H9 (cell line): ENCODE measurements around the gene RAP1B. TPM values are rescaled to one million over a fixed set of nuclear protein-coding genes. Genes with fewer than 3 reads are reported as not detected.

Source experiments
- DNase-seq: peaks from one replicate; pipeline ENCODE4 v3.0.0-alpha.2; 2017
- H2AFZ ChIP-seq: one replicate; pipeline ENCODE4 v1.6.1; 2013; ENCODE audit warnings: mild to moderate bottlenecking, low read length, control low read depth, moderate library complexity
- H2AK5ac ChIP-seq: 2 replicates; pipeline ENCODE4 v1.6.1; 2013; ENCODE audit warnings: low read length, control low read depth, mixed read lengths; ENCODE audit not compliant: insufficient read length
- H2BK120ac ChIP-seq: one replicate; pipeline ENCODE4 v1.6.1; 2013; ENCODE audit warnings: low read depth, mild to moderate bottlenecking, low read length, control low read depth, inconsistent platforms; ENCODE audit not compliant: poor library complexity, severe bottlenecking
- H2BK12ac ChIP-seq: 2 replicates; pipeline ENCODE4 v1.6.1; 2013; ENCODE audit warnings: low read length, control low read depth, mixed read lengths, low read depth; ENCODE audit not compliant: insufficient read length
- H2BK15ac ChIP-seq: 2 replicates; pipeline ENCODE4 v1.6.1; 2013; ENCODE audit warnings: low read depth, low read length, control low read depth
- H2BK20ac ChIP-seq: one replicate; pipeline ENCODE4 v1.6.1; 2013; ENCODE audit warnings: low read depth, mild to moderate bottlenecking, low read length, control low read depth, inconsistent platforms; ENCODE audit not compliant: poor library complexity, severe bottlenecking
- H2BK5ac ChIP-seq: 2 replicates; pipeline ENCODE4 v1.6.1; 2013; ENCODE audit warnings: low read length, control low read depth, mixed read lengths; ENCODE audit not compliant: insufficient read length
- H3K14ac ChIP-seq: 2 replicates; pipeline ENCODE4 v1.6.1; 2013; ENCODE audit warnings: low read length, control low read depth; ENCODE audit not compliant: insufficient read depth
- H3K18ac ChIP-seq: 2 replicates; pipeline ENCODE4 v1.6.1; 2013; ENCODE audit warnings: low read depth, mild to moderate bottlenecking, mixed read lengths, low read length, control low read depth; ENCODE audit not compliant: insufficient read length
- H3K23ac ChIP-seq: 2 replicates; pipeline ENCODE4 v1.6.1; 2013; ENCODE audit warnings: low read length, control low read depth, mixed read lengths, low read depth; ENCODE audit not compliant: insufficient read length
- H3K23me2 ChIP-seq: 2 replicates; pipeline ENCODE4 v1.6.1; 2013; ENCODE audit warnings: low read depth, mild to moderate bottlenecking, mixed read lengths, low read length, control low read depth; ENCODE audit not compliant: insufficient read length, poor library complexity, severe bottlenecking
- H3K27ac ChIP-seq: 2 replicates; pipeline ENCODE4 v1.5.1; 2013; ENCODE audit warnings: low read length, control low read depth, mixed read lengths, low read depth; ENCODE audit not compliant: insufficient read length
- H3K27me3 ChIP-seq: 2 replicates; pipeline ENCODE4 v1.6.1; 2013; ENCODE audit warnings: low read length, control low read depth, inconsistent platforms; ENCODE audit not compliant: insufficient read depth
- H3K4ac ChIP-seq: 2 replicates; pipeline ENCODE4 v1.6.1; 2013; ENCODE audit warnings: low read depth, mild to moderate bottlenecking, control low read depth, inconsistent platforms, low read length, moderate library complexity
- H3K4me1 ChIP-seq: 2 replicates; pipeline ENCODE4 v1.6.1; 2013; ENCODE audit warnings: low read length, control low read depth, inconsistent platforms; ENCODE audit not compliant: insufficient read depth
- H3K4me2 ChIP-seq: 2 replicates; pipeline ENCODE4 v1.6.1; 2013; ENCODE audit warnings: low read length, control low read depth, mixed read lengths; ENCODE audit not compliant: insufficient read length, insufficient read depth
- H3K56ac ChIP-seq: 2 replicates; pipeline ENCODE4 v1.6.1; 2013; ENCODE audit warnings: low read depth, mild to moderate bottlenecking, mixed read lengths, low read length, control low read depth; ENCODE audit not compliant: insufficient read length
- H3K79me1 ChIP-seq: 2 replicates; pipeline ENCODE4 v1.6.1; 2013; ENCODE audit warnings: low read depth, mild to moderate bottlenecking, moderate library complexity, low read length, control low read depth, inconsistent platforms; ENCODE audit not compliant: insufficient read depth, poor library complexity, severe bottlenecking
- H3K79me2 ChIP-seq: 2 replicates; pipeline ENCODE4 v1.6.1; 2013; ENCODE audit warnings: low read length, control low read depth, inconsistent platforms; ENCODE audit not compliant: insufficient read depth
- H3K9ac ChIP-seq: 2 replicates; pipeline ENCODE4 v1.6.1; 2013; ENCODE audit warnings: low read length, control low read depth, mixed read lengths; ENCODE audit not compliant: insufficient read length; ENCODE audit errors: extremely low read depth
- H3K9me3 ChIP-seq: one replicate; pipeline ENCODE4 v1.6.1; 2013; ENCODE audit warnings: low read depth, low read length, inconsistent platforms; ENCODE audit not compliant: control insufficient read depth
- H3T11ph ChIP-seq: one replicate; pipeline ENCODE4 v1.6.1; 2013; ENCODE audit warnings: mild to moderate bottlenecking, low read length, control low read depth, inconsistent platforms
- H4K20me1 ChIP-seq: one replicate; pipeline ENCODE4 v1.6.1; 2013; ENCODE audit not compliant: control insufficient read depth, insufficient read length, insufficient read depth
- H4K5ac ChIP-seq: 2 replicates; pipeline ENCODE4 v1.6.1; 2013; ENCODE audit warnings: low read depth, mild to moderate bottlenecking, mixed read lengths, low read length, control low read depth; ENCODE audit not compliant: insufficient read length
- H4K8ac ChIP-seq: replicated peaks from 2 replicates; pipeline ENCODE4 v1.6.1; 2013; ENCODE audit warnings: low read length, control low read depth, mixed read lengths, low read depth; ENCODE audit not compliant: insufficient read length
- H4K91ac ChIP-seq: 2 replicates; pipeline ENCODE4 v1.6.1; 2013; ENCODE audit warnings: low read depth, mild to moderate bottlenecking, moderate library complexity, mixed read lengths, low read length, control low read depth; ENCODE audit not compliant: insufficient read length
- H3K27ac Mint-ChIP-seq, 3 experiments: 2 replicates in 2 of 3; 3 replicates in 1 of 3; pipeline ENCODE4 v1.8.0; 2020 to 2021; ENCODE audit warnings: mixed read lengths in 3 of 3, mild to moderate bottlenecking in 1 of 3, moderate library complexity in 1 of 3
- H3K27me3 Mint-ChIP-seq: 2 replicates; pipeline ENCODE4 v1.8.0; 2021; ENCODE audit warnings: low read depth, mild to moderate bottlenecking, moderate library complexity, mixed read lengths
- H3K36me3 Mint-ChIP-seq, 3 experiments: 2 replicates in 2 of 3; 3 replicates in 1 of 3; pipeline ENCODE4 v1.8.0; 2020 to 2021; ENCODE audit warnings: low read depth in 3 of 3, mixed read lengths in 3 of 3; ENCODE audit not compliant: insufficient read depth in 1 of 3
- H3K4me1 Mint-ChIP-seq, 2 experiments: 2 replicates each; pipeline ENCODE4 v1.8.0; 2020; ENCODE audit warnings: mixed read lengths in 2 of 2
- H3K4me3 Mint-ChIP-seq, 2 experiments: 2 replicates in 1 of 2; 3 replicates in 1 of 2; pipeline ENCODE4 v1.8.0; 2020 to 2021; ENCODE audit warnings: mild to moderate bottlenecking in 2 of 2, mixed read lengths in 2 of 2, moderate library complexity in 1 of 2
- H3K9me3 Mint-ChIP-seq, 2 experiments: 2 replicates in 1 of 2; 3 replicates in 1 of 2; pipeline ENCODE4 v1.8.0; 2020; ENCODE audit warnings: mild to moderate bottlenecking in 2 of 2, mixed read lengths in 2 of 2, moderate library complexity in 1 of 2
- CTCF ChIP-seq: fragments of 200-600 bp; sonication (generic); conservative IDR thresholded peaks from 3 replicates; pipeline ENCODE4 v1.8.0; 2021; ENCODE audit warnings: antibody characterized with exemption, mild to moderate bottlenecking
- WGBS: extraction: QIAGEN DNeasy Blood & Tissue Kit; methylation state at CpG from one replicate; pipeline ENCODE4 v1.1.7; 2013; ENCODE audit warnings: missing lambda C conversion rate, low lambda C conversion rate, mixed read lengths; ENCODE audit not compliant: insufficient read length; ENCODE audit errors: extremely low coverage; 5-methylcytosine and 5-hydroxymethylcytosine counted together
- long read RNA-seq: library from polyadenylated mRNA; unstranded; transcript quantifications from one replicate; pipeline ENCODE4 v2.0.0, GENCODE V29; 2020
- total RNA-seq: library from RNA; stranded (reverse); gene quantifications from 2 replicates; pipeline ENCODE4 v1.2.1, GENCODE V29; 2021

The RAP1B gene
- total RNA-seq = 89.1 and 97.7 TPM in 2 replicates
- long read RNA-seq, full-length matches to known transcripts = 551 of 592 reads
- long read RNA-seq, partial matches to known transcripts = 3 of 592 reads
- long read RNA-seq, other reads (novel, unspliced or antisense) = 38 of 592 reads

DNA sequence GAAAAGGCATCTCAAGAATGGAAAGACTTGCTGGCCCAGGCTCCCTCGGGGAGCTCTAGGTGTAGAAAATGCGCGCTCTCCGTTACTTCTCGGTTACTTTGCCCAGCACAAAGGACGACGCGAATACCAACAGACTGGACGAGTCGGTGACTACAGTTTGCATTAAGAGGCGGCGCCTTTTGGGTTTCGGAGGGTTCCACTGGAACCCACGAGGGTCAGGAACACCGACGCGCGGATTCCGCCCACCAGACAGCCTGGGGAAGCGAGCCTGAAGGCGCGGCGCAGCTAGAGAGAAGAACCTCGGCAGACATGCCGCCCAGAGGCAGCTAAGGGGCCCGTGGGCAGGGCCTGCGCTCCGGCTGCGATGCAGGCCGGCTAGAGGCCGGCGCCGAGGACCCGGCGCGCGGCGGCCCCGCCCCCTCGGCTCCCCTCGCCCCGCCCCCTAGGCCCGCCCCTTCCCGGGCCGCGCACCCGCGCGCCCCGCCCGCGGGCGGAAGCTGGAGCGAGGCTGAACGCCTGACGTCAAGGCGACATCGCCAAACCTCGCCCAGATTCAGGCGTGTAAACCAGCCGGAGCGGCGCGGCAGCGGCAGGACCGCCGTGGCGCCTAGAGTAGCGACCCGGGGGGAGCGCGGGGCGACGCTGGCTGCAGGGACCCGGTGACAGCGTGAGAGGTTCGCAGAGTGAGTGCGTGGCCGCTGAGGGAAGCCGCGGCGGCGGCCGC, at the start of gene RAP1B:
TSS of gene RAP1B (plus strand) at position 530 of the 724 bp plus-strand sequence. CDS start 37,826 bp downstream, outside the sequence.
- WGBS = no CpG with 5 or more reads among the region's 84 CpGs
- peaks cover 6% of the 10 kb centered on the region for H3K79me1 ChIP-seq
- peak within 1 kb of the TSS; percentile 88 for H3K9ac ChIP-seq
- no peaks in the 10 kb centered on the region for H3K27me3 ChIP-seq
- H2AK5ac ChIP-seq = no peak within 1 kb of the TSS
- no peak within 1 kb of the TSS for H3K23ac ChIP-seq
- no peaks in the 10 kb centered on the region for H3K23me2 ChIP-seq
- H3K4me2 ChIP-seq = peak within 1 kb of the TSS; percentile 64
- H3K4ac ChIP-seq = no peak within 1 kb of the TSS
- H2BK20ac ChIP-seq = no peak within 1 kb of the TSS
- no peak within 1 kb of the TSS for H4K91ac ChIP-seq
- no peak within 1 kb of the TSS for H3T11ph ChIP-seq
- no peaks in the 10 kb centered on the region; the same call in 1 of the 2 replicates for H3K4me1 ChIP-seq
- H2AFZ ChIP-seq = no peak within 1 kb of the TSS
- H3K9me3 Mint-ChIP-seq = no peaks in the 10 kb centered on the region; a peak in 2 of 5 replicates
- peak within 1 kb of the TSS; percentile 89 to 94 for H3K4me3 Mint-ChIP-seq
- H3K56ac ChIP-seq = no peak within 1 kb of the TSS
- H2BK120ac ChIP-seq = no peak within 1 kb of the TSS
- peak; percentile 91 for DNase-seq
- H3K14ac ChIP-seq = peak within 1 kb of the TSS; percentile 95
- H3K27ac Mint-ChIP-seq = peak within 1 kb of the TSS; percentile 98 to 99 (median 99)
- peak within 1 kb of the TSS; percentile 96 for H3K18ac ChIP-seq
- no peak within 1 kb of the TSS for H4K8ac ChIP-seq
- H3K36me3 Mint-ChIP-seq = peaks cover 5 to 12% (median 6%) of the 10 kb centered on the region in 3 experiments; a peak in 6 of 7 replicates
- no peak within 1 kb of the TSS for H2BK12ac ChIP-seq
- no peaks in the 10 kb centered on the region for H3K9me3 ChIP-seq
- no peak within 1 kb of the TSS for H2BK15ac ChIP-seq
- H3K27ac ChIP-seq = peak within 1 kb of the TSS; percentile 34
- peaks cover 41 to 44% of the 10 kb centered on the region in 2 experiments for H3K4me1 Mint-ChIP-seq
- no peaks in the 10 kb centered on the region for H4K20me1 ChIP-seq
- TF ChIP-seq CTCF = no peak
- H3K79me2 ChIP-seq = peaks cover 31% of the 10 kb centered on the region; the same call in 1 of the 2 replicates
- H2BK5ac ChIP-seq = no peak within 1 kb of the TSS
- no peak within 1 kb of the TSS for H4K5ac ChIP-seq
- H3K27me3 Mint-ChIP-seq = no peaks in the 10 kb centered on the region
